Uterus (tissue), 2 donors: ENCODE measurements around the gene ATCAY.

Experiments
- POLR2A ChIP-seq, 2 donors: fragments of 450-650 bp; IDR thresholded peaks; one replicate each; pipeline ENCODE4 v1.6.1; 2016; ENCODE audit warnings: antibody characterized with exemption in 2 of 2, mild to moderate bottlenecking in 1 of 2, moderate library complexity in 1 of 2
- TF ChIP-seq, protein P1 (sequence below), 4 experiments: fragments of 200-600 bp in 2 of 4; fragments of 450-650 bp in 2 of 4; sonication (generic) in 2 of 4; IDR thresholded peaks; one replicate each; pipeline ENCODE4 v1.5.1; 2016 to 2019; ENCODE audit warnings: antibody characterized with exemption in 4 of 4, mild to moderate bottlenecking in 2 of 4, moderate library complexity in 1 of 4

DNA sequence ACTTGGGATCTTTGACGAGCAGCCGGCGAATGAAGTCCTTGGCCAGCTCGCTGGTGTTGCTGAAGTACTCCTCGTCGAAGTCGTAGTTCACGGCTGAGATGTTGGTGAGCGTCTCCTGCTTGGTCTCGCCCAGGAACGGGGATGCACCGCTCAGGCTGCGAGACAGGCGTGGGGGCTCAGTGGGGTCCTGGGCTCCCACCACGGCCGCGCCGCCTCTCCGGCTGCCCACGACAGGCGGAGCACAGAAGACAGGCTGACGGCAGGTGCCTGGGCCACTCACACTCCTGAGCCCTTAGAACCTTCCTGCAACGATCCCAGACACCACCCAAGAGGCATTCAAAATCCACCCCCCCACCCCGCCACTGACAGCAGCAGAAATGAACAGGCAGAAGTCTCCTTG, 80.5 kb downstream of the ATCAY start:
- TF ChIP-seq, protein P1, sequence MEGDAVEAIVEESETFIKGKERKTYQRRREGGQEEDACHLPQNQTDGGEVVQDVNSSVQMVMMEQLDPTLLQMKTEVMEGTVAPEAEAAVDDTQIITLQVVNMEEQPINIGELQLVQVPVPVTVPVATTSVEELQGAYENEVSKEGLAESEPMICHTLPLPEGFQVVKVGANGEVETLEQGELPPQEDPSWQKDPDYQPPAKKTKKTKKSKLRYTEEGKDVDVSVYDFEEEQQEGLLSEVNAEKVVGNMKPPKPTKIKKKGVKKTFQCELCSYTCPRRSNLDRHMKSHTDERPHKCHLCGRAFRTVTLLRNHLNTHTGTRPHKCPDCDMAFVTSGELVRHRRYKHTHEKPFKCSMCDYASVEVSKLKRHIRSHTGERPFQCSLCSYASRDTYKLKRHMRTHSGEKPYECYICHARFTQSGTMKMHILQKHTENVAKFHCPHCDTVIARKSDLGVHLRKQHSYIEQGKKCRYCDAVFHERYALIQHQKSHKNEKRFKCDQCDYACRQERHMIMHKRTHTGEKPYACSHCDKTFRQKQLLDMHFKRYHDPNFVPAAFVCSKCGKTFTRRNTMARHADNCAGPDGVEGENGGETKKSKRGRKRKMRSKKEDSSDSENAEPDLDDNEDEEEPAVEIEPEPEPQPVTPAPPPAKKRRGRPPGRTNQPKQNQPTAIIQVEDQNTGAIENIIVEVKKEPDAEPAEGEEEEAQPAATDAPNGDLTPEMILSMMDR (IDR thresholded peaks at IDR 0.05): no peak
- no peak for TF ChIP-seq POLR2A (IDR thresholded peaks at IDR 0.05)
